GM12892 (cell line): Measurements from ENCODE around the gene WFDC6.

Experiments used
- DNase-seq: peaks from one replicate; pipeline ENCODE4 v3.0.0; 2011; ENCODE audit not compliant: insufficient read length
- FAIRE-seq: peaks from 2 replicates; lab custom pipeline; 2011; peaks lifted over from hg19 to GRCh38; lab: Jason Lieb, UNC
- POLR2A ChIP-seq: IDR thresholded peaks from 2 replicates; pipeline ENCODE4 v1.6.1; 2011; ENCODE audit warnings: low read depth, low read length, control low read depth
- POLR2AphosphoS5 ChIP-seq: IDR thresholded peaks from 2 replicates; pipeline ENCODE4 v1.6.1; 2011; ENCODE audit warnings: low read depth, low read length, control low read depth
- TAF1 ChIP-seq: IDR thresholded peaks from 2 replicates; pipeline ENCODE4 v1.6.1; 2011; ENCODE audit warnings: low read depth, mild to moderate bottlenecking, control low read depth, low read length, borderline replicate concordance

The WFDC6 gene

DNA sequence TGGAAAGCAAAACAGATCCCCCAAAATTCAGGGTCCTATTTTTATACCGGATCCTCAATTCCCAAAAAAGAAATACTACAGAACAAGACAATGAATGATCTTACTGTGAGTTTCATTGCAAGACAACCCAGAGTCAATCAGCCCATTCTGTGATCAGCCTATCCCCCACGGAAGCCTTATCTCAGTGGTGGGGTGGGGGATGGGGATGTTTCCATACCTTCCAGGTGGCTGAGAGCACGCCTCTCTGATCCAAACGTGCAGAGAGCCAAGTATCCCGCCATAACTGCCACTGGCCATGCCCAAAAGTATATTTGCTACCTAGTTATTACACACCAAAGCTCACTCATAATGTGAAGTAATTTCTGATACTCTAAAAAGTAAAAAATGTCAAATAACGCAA, 54.6 kb downstream of the WFDC6 start:
- TF ChIP-seq POLR2AphosphoS5 (no peak), POLR2A (no peak), TAF1 (no peak)
- FAIRE-seq (no peak), DNase-seq (no peak)
